Measurements from ENCODE around the gene MAFF. TPM values are rescaled to one million over a fixed set of nuclear protein-coding genes. Genes with fewer than 3 reads are reported as not detected.

The MAFF gene
- polyA plus RNA-seq, 1 donor from 2014 or later, result 2.1 TPM

DNA sequence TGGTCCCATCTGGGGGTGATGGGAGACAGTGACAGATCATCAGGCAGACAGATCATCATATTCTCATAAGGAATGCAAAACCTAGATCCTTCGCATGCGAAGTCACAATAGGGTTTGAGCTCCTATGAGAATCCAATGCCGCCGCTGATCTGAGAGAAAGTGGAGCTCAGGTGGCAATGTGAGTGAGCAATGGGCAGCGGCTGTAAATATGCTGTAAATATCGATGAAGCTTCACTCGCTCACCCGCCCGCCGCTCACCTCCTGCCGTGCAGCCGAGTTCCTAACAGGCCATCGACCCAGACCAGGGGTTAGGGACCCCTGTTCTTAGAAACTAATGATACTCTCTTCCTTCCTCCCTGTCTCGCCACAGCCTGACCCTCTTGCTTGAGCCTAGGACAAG is 10.7 kb upstream of the MAFF start:
- H4K20me1 ChIP-seq (ENCODE audit: insufficient read depth), result no peaks in the 10 kb centered on the region
- no peaks in the 10 kb centered on the region for H3F3A ChIP-seq (ENCODE audit: insufficient read depth, low read length, poor library complexity, severe bottlenecking)
- H3K79me2 ChIP-seq (replicated peaks; ENCODE audit: insufficient read depth, low read length), result no peaks in the 10 kb centered on the region
- no peak overlapping the region for H2AFZ ChIP-seq (ENCODE audit: low read depth, low read length)
- no peaks in the 10 kb centered on the region for H3K27me3 ChIP-seq (ENCODE audit: insufficient read depth, low read depth, low read length)
- TF ChIP-seq RAD21 (conservative IDR thresholded peaks at IDR 0.05) (no peak), REST (IDR thresholded peaks at IDR 0.05; ENCODE audit: borderline replicate concordance) (no peak), EZH2 (IDR thresholded peaks at IDR 0.05; ENCODE audit: borderline replicate concordance, insufficient read depth, low read length, poor library complexity, severe bottlenecking) (no peak), MXI1 (conservative IDR thresholded peaks at IDR 0.05; ENCODE audit: poor library complexity, severe bottlenecking) (no peak), POLR2AphosphoS5 (IDR thresholded peaks at IDR 0.05) (no peak), TAF1 (IDR thresholded peaks at IDR 0.05; ENCODE audit: low read depth) (no peak), SMC3 (conservative IDR thresholded peaks at IDR 0.05; ENCODE audit: poor library complexity) (no peak), EP300 (conservative IDR thresholded peaks at IDR 0.05; ENCODE audit: poor library complexity, severe bottlenecking) (no peak)
- TF ChIP-seq, protein P1, sequence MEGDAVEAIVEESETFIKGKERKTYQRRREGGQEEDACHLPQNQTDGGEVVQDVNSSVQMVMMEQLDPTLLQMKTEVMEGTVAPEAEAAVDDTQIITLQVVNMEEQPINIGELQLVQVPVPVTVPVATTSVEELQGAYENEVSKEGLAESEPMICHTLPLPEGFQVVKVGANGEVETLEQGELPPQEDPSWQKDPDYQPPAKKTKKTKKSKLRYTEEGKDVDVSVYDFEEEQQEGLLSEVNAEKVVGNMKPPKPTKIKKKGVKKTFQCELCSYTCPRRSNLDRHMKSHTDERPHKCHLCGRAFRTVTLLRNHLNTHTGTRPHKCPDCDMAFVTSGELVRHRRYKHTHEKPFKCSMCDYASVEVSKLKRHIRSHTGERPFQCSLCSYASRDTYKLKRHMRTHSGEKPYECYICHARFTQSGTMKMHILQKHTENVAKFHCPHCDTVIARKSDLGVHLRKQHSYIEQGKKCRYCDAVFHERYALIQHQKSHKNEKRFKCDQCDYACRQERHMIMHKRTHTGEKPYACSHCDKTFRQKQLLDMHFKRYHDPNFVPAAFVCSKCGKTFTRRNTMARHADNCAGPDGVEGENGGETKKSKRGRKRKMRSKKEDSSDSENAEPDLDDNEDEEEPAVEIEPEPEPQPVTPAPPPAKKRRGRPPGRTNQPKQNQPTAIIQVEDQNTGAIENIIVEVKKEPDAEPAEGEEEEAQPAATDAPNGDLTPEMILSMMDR (IDR thresholded peaks at IDR 0.05; ENCODE audit: poor library complexity, severe bottlenecking), result no peak
- no peak overlapping the region for H3K4me2 ChIP-seq (ENCODE audit: low read length)
- H3K27ac ChIP-seq (ENCODE audit: low read length), result no peak overlapping the region
- H3K36me3 ChIP-seq (ENCODE audit: insufficient read depth, low read length), result no peaks in the 10 kb centered on the region
- H3K9ac ChIP-seq (ENCODE audit: low read length), result no peak overlapping the region
- H3K4me3 ChIP-seq (ENCODE audit: low read length), result no peak overlapping the region
- no peaks in the 10 kb centered on the region for H3K9me2 ChIP-seq (ENCODE audit: insufficient read depth, low read length)
- no peaks in the 10 kb centered on the region for H3K9me3 ChIP-seq (ENCODE audit: low read length)

GRCh38 chr22:38191731-38192474 is 9.9 kb upstream of the MAFF start:
- H3K79me2 ChIP-seq (replicated peaks; ENCODE audit: insufficient read depth, low read length), result no peaks in the 10 kb centered on the region
- no peaks in the 10 kb centered on the region for H3F3A ChIP-seq (ENCODE audit: insufficient read depth, low read length, poor library complexity, severe bottlenecking)
- no peak overlapping the region for H3K4me3 ChIP-seq (ENCODE audit: low read length)
- no peaks in the 10 kb centered on the region for H3K9me2 ChIP-seq (ENCODE audit: insufficient read depth, low read length)
- TF ChIP-seq TAF1 (IDR thresholded peaks at IDR 0.05; ENCODE audit: low read depth), result no peak
- TF ChIP-seq RAD21 (conservative IDR thresholded peaks at IDR 0.05), result no peak
- no peak for TF ChIP-seq REST (IDR thresholded peaks at IDR 0.05; ENCODE audit: borderline replicate concordance)
- TF ChIP-seq, protein P1 (IDR thresholded peaks at IDR 0.05; ENCODE audit: poor library complexity, severe bottlenecking), result no peak
- TF ChIP-seq EP300 (conservative IDR thresholded peaks at IDR 0.05; ENCODE audit: poor library complexity, severe bottlenecking), result no peak
- no peak for TF ChIP-seq EZH2 (IDR thresholded peaks at IDR 0.05; ENCODE audit: borderline replicate concordance, insufficient read depth, low read length, poor library complexity, severe bottlenecking)
- TF ChIP-seq MXI1 (conservative IDR thresholded peaks at IDR 0.05; ENCODE audit: poor library complexity, severe bottlenecking), result no peak
- TF ChIP-seq SMC3 (conservative IDR thresholded peaks at IDR 0.05; ENCODE audit: poor library complexity), result no peak
- TF ChIP-seq POLR2AphosphoS5 (IDR thresholded peaks at IDR 0.05), result no peak
- no peak overlapping the region for H3K27ac ChIP-seq (ENCODE audit: low read length)
- no peak overlapping the region for H2AFZ ChIP-seq (ENCODE audit: low read depth, low read length)
- no peak overlapping the region for H3K4me2 ChIP-seq (ENCODE audit: low read length)
- H3K36me3 ChIP-seq (ENCODE audit: insufficient read depth, low read length), result no peaks in the 10 kb centered on the region
- H3K9ac ChIP-seq (ENCODE audit: low read length), result no peak overlapping the region
- no peaks in the 10 kb centered on the region for H3K27me3 ChIP-seq (ENCODE audit: insufficient read depth, low read depth, low read length)
- H4K20me1 ChIP-seq (ENCODE audit: insufficient read depth), result no peaks in the 10 kb centered on the region
- no peaks in the 10 kb centered on the region for H3K9me3 ChIP-seq (ENCODE audit: low read length)

Measured in neural cell (in vitro differentiated cells).